Tibial nerve (tissue), 3 donors: ENCODE measurements around the gene BTBD9.

Experiments used
- CTCF ChIP-seq, 5 experiments: fragments of 200-600 bp in 3 of 5; fragments of 450-650 bp in 2 of 5; sonication (generic) in 3 of 5; IDR thresholded peaks; one replicate each; pipeline ENCODE4 v1.5.1; 2016 to 2019; ENCODE audit warnings: antibody characterized with exemption in 5 of 5, mild to moderate bottlenecking in 3 of 5, moderate library complexity in 2 of 5
- POLR2A ChIP-seq, 2 donors: fragments of 450-650 bp; IDR thresholded peaks; one replicate each; pipeline ENCODE4 v1.6.1; 2017; ENCODE audit warnings: antibody characterized with exemption in 2 of 2, mild to moderate bottlenecking in 2 of 2, moderate library complexity in 2 of 2

DNA sequence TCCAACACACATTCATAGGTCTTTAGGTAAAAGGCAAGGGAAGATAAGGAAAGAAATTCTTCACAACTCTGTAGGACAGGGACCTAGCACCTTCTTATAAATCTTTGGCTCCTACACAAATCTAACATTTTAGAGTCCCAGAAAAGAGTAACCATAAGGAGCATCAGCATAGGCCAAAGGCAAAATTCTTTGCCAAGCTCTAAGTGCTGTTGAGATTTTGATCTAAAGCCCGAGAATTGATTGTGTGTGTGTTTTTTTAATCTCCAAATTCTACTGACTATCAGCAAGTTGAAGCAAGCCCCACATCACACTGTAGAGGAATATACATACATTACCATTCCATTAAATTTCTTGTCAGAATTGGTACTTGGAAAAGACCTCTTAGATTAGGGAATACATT is 233.6 kb downstream of the BTBD9 start:
- TF ChIP-seq CTCF (IDR thresholded peaks at IDR 0.05) (no peak), POLR2A (IDR thresholded peaks at IDR 0.05) (no peak)
